K562 (cell line): Measurements from ENCODE around the gene HELZ2. TPM values are rescaled to one million over a fixed set of nuclear protein-coding genes. Genes with fewer than 3 reads are reported as not detected.

Experiments used
- ATAC-seq: fragments of 200-7000 bp; cut with Tn5 transposase; 3 replicates; pipeline ENCODE4 v1.9.1; 2020; ENCODE audit warnings: moderate library complexity
- BruUV-seq: library from RNA; stranded (reverse); fragments of 400-500 nt; replicated peaks from 2 replicates; lab custom pipeline; 2021; lab: Mats Ljungman, UMichigan
- CTCF ChIA-PET: fragments of 300-600 bp; formaldehyde crosslinking; extraction: SDS; loops from one replicate; lab custom pipeline; 2021; ENCODE audit warnings: low intra/inter-chr PET ratio; lab: Yijun Ruan, JAX
- POLR2A ChIA-PET: fragments of 300-600, 350-650 bp; sonication (Branson Sonifier 250); formaldehyde crosslinking; extraction: SDS; loops from one replicate; lab custom pipeline; 2021; ENCODE audit warnings: antibody characterized with exemption, inconsistent platforms; lab: Yijun Ruan, JAX
- DNase-seq, 4 experiments: peaks; one replicate each; pipeline versions ENCODE4 v3.0.0 to v3.0.0-alpha.2; 2011 to 2018; ENCODE audit warnings: low spot score in 3 of 4, mixed read lengths in 3 of 4; ENCODE audit errors: extremely low read depth in 1 of 4
- FAIRE-seq: peaks from 2 replicates; lab custom pipeline; 2011; peaks lifted over from hg19 to GRCh38; lab: Jason Lieb, UNC
- H2AFZ ChIP-seq: 2 replicates; pipeline ENCODE4 v1.6.0; 2011; ENCODE audit warnings: low read depth, low read length, control low read depth, inconsistent platforms
- H3K27ac ChIP-seq: fragments of 200-600 bp; 3 replicates; pipeline ENCODE4 v1.8.0; 2011; ENCODE audit warnings: low read depth, mild to moderate bottlenecking, control low read depth, inconsistent platforms, low read length, moderate library complexity, mixed read lengths; ENCODE audit errors: extremely low read depth
- H3K27me3 ChIP-seq, 2 experiments: fragments of 300-600 bp in 1 of 2; 2 replicates in 1 of 2; 3 replicates in 1 of 2; pipeline versions ENCODE4 v1.6.0 to v1.8.0; 2011; ENCODE audit warnings: inconsistent platforms in 2 of 2, low read length in 2 of 2, mild to moderate bottlenecking in 1 of 2, mixed read lengths in 1 of 2, moderate library complexity in 1 of 2; ENCODE audit not compliant: control insufficient read depth in 2 of 2, insufficient read depth in 2 of 2
- H3K36me3 ChIP-seq: fragments of 300-600 bp; 3 replicates; pipeline ENCODE4 v1.8.0; 2011; ENCODE audit warnings: mild to moderate bottlenecking, low read length, inconsistent platforms; ENCODE audit not compliant: control insufficient read depth, insufficient read depth
- H3K4me1 ChIP-seq, 2 experiments: fragments of 200-600 bp in 1 of 2; replicated peaks in 1 of 2; 2 replicates in 1 of 2; 3 replicates in 1 of 2; pipeline versions ENCODE4 v1.5.1 to v1.8.0; 2011; ENCODE audit warnings: inconsistent platforms in 2 of 2, low read length in 2 of 2, mild to moderate bottlenecking in 1 of 2, mixed read lengths in 1 of 2, moderate library complexity in 1 of 2; ENCODE audit not compliant: control insufficient read depth in 2 of 2, insufficient read depth in 2 of 2
- H3K4me2 ChIP-seq: 2 replicates; pipeline ENCODE4 v1.6.1; 2011; ENCODE audit warnings: low read length, control low read depth, inconsistent platforms, mixed read lengths; ENCODE audit not compliant: insufficient read depth
- H3K4me3 ChIP-seq: fragments of 200-600 bp; sonication (generic), shearing (Covaris generic); 2 replicates; pipeline ENCODE4 v1.5.1; 2016; ENCODE audit warnings: control low read depth, inconsistent platforms
- H3K79me2 ChIP-seq: fragments of 200-600 bp; 3 replicates; pipeline ENCODE4 v1.8.0; 2011; ENCODE audit warnings: low read length, inconsistent platforms; ENCODE audit not compliant: control insufficient read depth, insufficient read depth
- H3K9ac ChIP-seq, 2 experiments: 2 replicates each; pipeline versions ENCODE4 v1.6.0 to v1.6.1; 2011; ENCODE audit warnings: low read depth in 2 of 2, low read length in 2 of 2, control low read depth in 1 of 2, inconsistent platforms in 1 of 2, mild to moderate bottlenecking in 1 of 2, mixed read lengths in 1 of 2; ENCODE audit not compliant: insufficient read depth in 1 of 2
- H3K9me1 ChIP-seq: one replicate; pipeline ENCODE4 v1.6.0; 2011; ENCODE audit warnings: inconsistent platforms, mild to moderate bottlenecking, low read length, moderate library complexity; ENCODE audit not compliant: control insufficient read depth, insufficient read depth
- H3K9me3 ChIP-seq: replicated peaks from 2 replicates; pipeline ENCODE4 v1.5.1; 2011; ENCODE audit warnings: low read depth, low read length, inconsistent platforms; ENCODE audit not compliant: control insufficient read depth, insufficient read depth
- H4K20me1 ChIP-seq: replicated peaks from 2 replicates; pipeline ENCODE4 v1.6.1; 2011; ENCODE audit warnings: low read length, inconsistent platforms, mixed read lengths; ENCODE audit not compliant: control insufficient read depth, insufficient read depth
- MTA2 ChIP-seq: fragments of 450-650 bp; IDR thresholded peaks from 2 replicates; pipeline ENCODE4 v1.6.1; 2016; ENCODE audit warnings: low read depth
- POLR2G ChIP-seq: fragments of 200-400 bp; formaldehyde crosslinking; IDR thresholded peaks from 2 replicates; pipeline ENCODE4 v1.6.1; 2017; ENCODE audit warnings: low read depth, mild to moderate bottlenecking, antibody characterized with exemption, low read length, moderate library complexity
- WGBS: fragments of 100-300 bp; shearing (Covaris generic); methylation state at CpG from one replicate; pipeline ENCODE4 v1.1.6; 2016; ENCODE audit warnings: low coverage, mixed read lengths; ENCODE audit not compliant: insufficient coverage; ENCODE audit errors: missing lambda C conversion rate; 5-methylcytosine and 5-hydroxymethylcytosine counted together
- in situ Hi-C: fragments of 300-500 bp; cut with MboI; formaldehyde crosslinking; loops from 4 replicates; pipeline ENCODE4 v1.15.0; 2018; ENCODE audit warnings: inconsistent platforms, mixed read lengths
- intact Hi-C: fragments of 100-400 bp; cut with micrococcal nuclease; formaldehyde crosslinking; loops from 2 replicates; pipeline ENCODE4 v1.14.2; 2022
- polyA plus RNA-seq, 8 experiments: library from polyadenylated mRNA; depleted of rRNA in 4 of 8; stranded (reverse) in 5 of 8; unstranded in 3 of 8; fragments of >200 nt; fragmentation: Nextera tagmentation in 2 of 8; fragmentation: Illumina TruSeq in 1 of 8; extraction: Ambion mirVana in 2 of 8; extraction: Trizol in 1 of 8; gene quantifications; 2 replicates each; pipeline versions ENCODE4 v1.2.1 to v1.2.3, GENCODE V29; 2011 to 2014; ENCODE audit warnings: inconsistent platforms in 1 of 8, missing spikeins in 1 of 8
- total RNA-seq, 7 experiments: library from RNA; depleted of rRNA in 6 of 7; stranded (reverse); fragments of >200 nt in 6 of 7; fragmentation: Illumina TruSeq in 2 of 7; extraction: Trizol in 2 of 7; gene quantifications; 2 replicates each; pipeline versions ENCODE4 v1.2.1 to v1.2.3, GENCODE V29; 2011 to 2021; ENCODE audit warnings: low replicate concordance in 1 of 7

The HELZ2 gene
- total and polyA plus RNA-seq, 9 of the 15 experiments (the other 6 are each of a cell fraction or from before 2014, with no cell fraction given), result 0.03 to 7.8 (median 2.9) TPM; not detected in 1

GRCh38 chr20:63529861-63530787 lies 43.9 kb downstream of the HELZ2 start:
- H3K9me3 ChIP-seq, result no peaks in the 10 kb centered on the region
- peaks cover 0 to 51% of the 10 kb centered on the region in 2 experiments; a peak in 2 of 5 replicates for H3K4me1 ChIP-seq
- no peak for ATAC-seq
- CTCF ChIA-PET, result no interaction called here
- no peak overlapping the region for H3K4me2 ChIP-seq
- DNase-seq, result peak in 1 of 4 experiments; percentile 39
- intact Hi-C loops, result loop anchor here (10.0 kb wide), 2 partner anchors 125 to 175 kb away; partner anchors contain the start of genes ARFRP1, RTEL1, STMN3 and ZGPAT
- in situ Hi-C loops, result no loop called here
- peak; percentile 49 for TF ChIP-seq POLR2G
- no peak for TF ChIP-seq MTA2
- H3K27me3 ChIP-seq, result peaks cover 0 to 41% of the 10 kb centered on the region in 2 experiments; a peak in 3 of 5 replicates
- 42% methylated on average over 25 of the region's 39 CpGs for WGBS
- POLR2A ChIA-PET, result interaction anchor here (0.5 to 2.9 kb wide), 4 partner anchors 9 to 34 kb away, joined by 3 to 19 read pairs (median 4); partner anchors contain the start of gene PPDPF
- H3K9ac ChIP-seq, result peak overlapping the region in 1 of 2 experiments; percentile 64; a peak in 2 of 4 replicates
- FAIRE-seq, result no peak
- H3K4me3 ChIP-seq, result no peak overlapping the region
- H3K36me3 ChIP-seq, result no peaks in the 10 kb centered on the region
- peaks cover 9% of the 10 kb centered on the region; the same call in 1 of the 2 replicates for H4K20me1 ChIP-seq
- H3K27ac ChIP-seq, result no peak overlapping the region
- no TSS peak for BruUV-seq
- no peaks in the 10 kb centered on the region for H3K79me2 ChIP-seq
- no peaks in the 10 kb centered on the region for H3K9me1 ChIP-seq
- no peak overlapping the region for H2AFZ ChIP-seq
